Measurements from ENCODE around the gene CALHM3. TPM values are rescaled to one million over a fixed set of nuclear protein-coding genes. Genes with fewer than 3 reads are reported as not detected.

Gene CALHM3
- total RNA-seq, 1 experiment from 2014 or later, result 0.13 TPM

- TF ChIP-seq, protein P1, sequence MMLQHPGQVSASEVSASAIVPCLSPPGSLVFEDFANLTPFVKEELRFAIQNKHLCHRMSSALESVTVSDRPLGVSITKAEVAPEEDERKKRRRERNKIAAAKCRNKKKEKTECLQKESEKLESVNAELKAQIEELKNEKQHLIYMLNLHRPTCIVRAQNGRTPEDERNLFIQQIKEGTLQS (CRISPR knock-in tag; conservative IDR thresholded peaks at IDR 0.05), result no peak
- TF ChIP-seq RELA (CRISPR knock-in tag; IDR thresholded peaks at IDR 0.05; ENCODE audit: borderline replicate concordance), result no peak
Measured at GRCh38 chr10:103457896-103458583, 21.0 kb downstream of the CALHM3 start (continued).

GRCh38 chr10:103457176-103457712 lies 21.8 kb downstream of the CALHM3 start:
- CTCF ChIA-PET, result interaction anchor here (1.0 kb wide), 1 partner anchor 26 kb away, joined by 4 read pairs; no protein-coding TSS in a partner anchor
- no peaks in the 10 kb centered on the region for H3K9me3 Mint-ChIP-seq
- peaks cover 3% of the 10 kb centered on the region; the same call in 1 of the 2 replicates for H3K4me1 Mint-ChIP-seq
- ATAC-seq, result no peak
- POLR2A ChIA-PET, result no interaction called here
- no peaks in the 10 kb centered on the region for H3K27me3 Mint-ChIP-seq (ENCODE audit: low read depth)
- no peaks in the 10 kb centered on the region for H3K36me3 Mint-ChIP-seq
- TF ChIP-seq, protein P2, sequence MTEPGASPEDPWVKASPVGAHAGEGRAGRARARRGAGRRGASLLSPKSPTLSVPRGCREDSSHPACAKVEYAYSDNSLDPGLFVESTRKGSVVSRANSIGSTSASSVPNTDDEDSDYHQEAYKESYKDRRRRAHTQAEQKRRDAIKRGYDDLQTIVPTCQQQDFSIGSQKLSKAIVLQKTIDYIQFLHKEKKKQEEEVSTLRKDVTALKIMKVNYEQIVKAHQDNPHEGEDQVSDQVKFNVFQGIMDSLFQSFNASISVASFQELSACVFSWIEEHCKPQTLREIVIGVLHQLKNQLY (CRISPR knock-in tag; IDR thresholded peaks at IDR 0.05), result no peak
- TF ChIP-seq ZNF263 (CRISPR knock-in tag; IDR thresholded peaks at IDR 0.05; ENCODE audit: low read depth), result no peak
- TF ChIP-seq ZBTB43 (CRISPR knock-in tag; IDR thresholded peaks at IDR 0.05), result no peak
- TF ChIP-seq GRHL2 (CRISPR knock-in tag; IDR thresholded peaks at IDR 0.05; ENCODE audit: insufficient replicate concordance, severe bottlenecking), result no peak
- TF ChIP-seq ESRRA (CRISPR knock-in tag; IDR thresholded peaks at IDR 0.05; ENCODE audit: borderline replicate concordance), result no peak
- TF ChIP-seq OVOL2 (CRISPR knock-in tag; IDR thresholded peaks at IDR 0.05; ENCODE audit: borderline replicate concordance), result no peak
- no peak for TF ChIP-seq NR3C1 (CRISPR knock-in tag; conservative IDR thresholded peaks at IDR 0.05; ENCODE audit: low read depth)
- TF ChIP-seq, protein P3, sequence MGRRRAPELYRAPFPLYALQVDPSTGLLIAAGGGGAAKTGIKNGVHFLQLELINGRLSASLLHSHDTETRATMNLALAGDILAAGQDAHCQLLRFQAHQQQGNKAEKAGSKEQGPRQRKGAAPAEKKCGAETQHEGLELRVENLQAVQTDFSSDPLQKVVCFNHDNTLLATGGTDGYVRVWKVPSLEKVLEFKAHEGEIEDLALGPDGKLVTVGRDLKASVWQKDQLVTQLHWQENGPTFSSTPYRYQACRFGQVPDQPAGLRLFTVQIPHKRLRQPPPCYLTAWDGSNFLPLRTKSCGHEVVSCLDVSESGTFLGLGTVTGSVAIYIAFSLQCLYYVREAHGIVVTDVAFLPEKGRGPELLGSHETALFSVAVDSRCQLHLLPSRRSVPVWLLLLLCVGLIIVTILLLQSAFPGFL (CRISPR knock-in tag; IDR thresholded peaks at IDR 0.05; ENCODE audit: borderline replicate concordance), result no peak
- TF ChIP-seq TCF7 (CRISPR knock-in tag; IDR thresholded peaks at IDR 0.05; ENCODE audit: low read depth), result no peak
- TF ChIP-seq FOXK1 (CRISPR knock-in tag; IDR thresholded peaks at IDR 0.05), result no peak
- no peak for TF ChIP-seq GABPB1 (CRISPR knock-in tag; IDR thresholded peaks at IDR 0.05)
- no peak for TF ChIP-seq CDX4 (CRISPR knock-in tag; IDR thresholded peaks at IDR 0.05; ENCODE audit: borderline replicate concordance)
- no peak overlapping the region for H3K4me3 Mint-ChIP-seq
- H3K27ac Mint-ChIP-seq, result no peak overlapping the region
- no peak for DNase-seq (ENCODE audit: low spot score)

DNA sequence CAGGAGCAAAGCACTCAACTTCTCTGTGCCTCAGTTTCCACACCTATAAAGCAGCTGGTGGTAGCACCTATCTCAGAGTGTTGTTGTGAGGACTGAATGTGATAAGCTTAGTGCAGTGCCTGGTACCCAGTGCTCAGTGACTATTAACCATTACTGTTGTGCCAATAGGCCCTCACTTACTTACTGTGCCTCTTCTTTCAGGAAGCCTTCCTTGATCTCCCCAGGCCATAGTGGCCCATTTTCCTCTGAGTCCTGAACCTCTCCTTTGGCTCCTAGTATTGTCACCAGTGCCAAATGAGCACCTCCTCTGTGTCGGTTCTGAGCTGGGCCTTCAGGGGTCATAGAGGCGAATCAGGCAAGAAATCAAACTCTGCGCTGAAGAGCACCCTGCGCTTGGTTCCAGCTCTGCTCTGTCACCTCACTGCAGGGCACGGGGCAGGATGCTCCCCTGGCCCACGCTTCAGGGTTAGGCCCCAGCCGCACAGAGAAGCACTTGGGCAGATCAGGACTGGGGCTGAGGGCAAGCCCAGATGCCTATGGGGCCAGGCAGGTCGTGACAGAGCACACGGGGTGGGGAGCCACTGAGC lies 22.9 kb downstream of the CALHM3 start:
- DNase-seq (ENCODE audit: low spot score), result no peak
- Mint-ChIP-seq H3K27ac (no peak overlapping the region), H3K27me3 (ENCODE audit: low read depth) (no peaks in the 10 kb centered on the region), H3K4me3 (no peak overlapping the region), H3K4me1 (peaks cover 6% of the 10 kb centered on the region; the same call in 1 of the 2 replicates), H3K36me3 (no peaks in the 10 kb centered on the region), H3K9me3 (no peaks in the 10 kb centered on the region)
- ChIA-PET CTCF (interaction anchor here (0.9 to 2.3 kb wide), 2 partner anchors 16 to 29 kb away, joined by 3 to 12 read pairs; no protein-coding TSS in a partner anchor), POLR2A (no interaction called here)
- TF ChIP-seq ETV6 (CRISPR knock-in tag; IDR thresholded peaks at IDR 0.05) (no peak), MYBL2 (CRISPR knock-in tag; IDR thresholded peaks at IDR 0.05) (no peak), NFATC4 (CRISPR knock-in tag; IDR thresholded peaks at IDR 0.05) (no peak), OVOL2 (CRISPR knock-in tag; IDR thresholded peaks at IDR 0.05; ENCODE audit: borderline replicate concordance) (no peak), ZNF121 (CRISPR knock-in tag; IDR thresholded peaks at IDR 0.05) (no peak), GTF2I (CRISPR knock-in tag; conservative IDR thresholded peaks at IDR 0.05) (no peak), EMX1 (CRISPR knock-in tag; IDR thresholded peaks at IDR 0.05) (no peak), ERG (CRISPR knock-in tag; IDR thresholded peaks at IDR 0.05) (no peak)
- ATAC-seq, result no peak

Measured in WTC11 (cell line).